ENCODE results near the gene SFTPB. TPM values are rescaled to one million over a fixed set of nuclear protein-coding genes. Genes with fewer than 3 reads are reported as not detected.
"Not testable (repeated sequence)": the region's sequence is repeated elsewhere in the genome, so short reads cannot be mapped to it uniquely, and the experiment has no call there.

SFTPB gene
- total RNA-seq, 1 donor from 2014 or later = not detected

GRCh38 chr2:85665264-85665937 is 2.6 kb downstream of the SFTPB start:
- H3K4me1 Mint-ChIP-seq = peaks cover under 1% of the 10 kb centered on the region
- intact Hi-C loops (cut with micrococcal nuclease) = no loop called here
- no peaks in the 10 kb centered on the region for H3K27me3 Mint-ChIP-seq
- H3K9me3 Mint-ChIP-seq = no peaks in the 10 kb centered on the region
- H3K36me3 Mint-ChIP-seq (ENCODE audit: low read depth) = no peaks in the 10 kb centered on the region
- DNase-seq = no peak
- H3K4me3 Mint-ChIP-seq = no peak overlapping the region
- no peak overlapping the region for H3K27ac Mint-ChIP-seq

GRCh38 chr2:85663594-85664565 is 4.1 kb downstream of the SFTPB start:
- no peaks in the 10 kb centered on the region for H3K27me3 Mint-ChIP-seq
- no peak overlapping the region for H3K27ac Mint-ChIP-seq
- intact Hi-C loops (cut with micrococcal nuclease) = no loop called here
- no peak overlapping the region for H3K4me3 Mint-ChIP-seq
- H3K36me3 Mint-ChIP-seq (ENCODE audit: low read depth) = peaks cover 2% of the 10 kb centered on the region
- no peaks in the 10 kb centered on the region for H3K9me3 Mint-ChIP-seq
- DNase-seq = no peak
- H3K4me1 Mint-ChIP-seq = no peaks in the 10 kb centered on the region

- no peaks in the 10 kb centered on the region for H3K4me1 Mint-ChIP-seq
- intact Hi-C loops (cut with micrococcal nuclease) = no loop called here
- no peak for DNase-seq
- H3K4me3 Mint-ChIP-seq = no peak overlapping the region
- H3K27me3 Mint-ChIP-seq = no peaks in the 10 kb centered on the region
- no peak overlapping the region for H3K27ac Mint-ChIP-seq
- H3K9me3 Mint-ChIP-seq = no peaks in the 10 kb centered on the region
- H3K36me3 Mint-ChIP-seq (ENCODE audit: low read depth) = peaks cover 2% of the 10 kb centered on the region
Measured at GRCh38 chr2:85662899-85663593, 5.0 kb downstream of the SFTPB start.

- Mint-ChIP-seq H3K27me3 (no peaks in the 10 kb centered on the region), H3K9me3 (no peaks in the 10 kb centered on the region), H3K36me3 (ENCODE audit: low read depth) (peaks cover 6% of the 10 kb centered on the region), H3K27ac (no peak overlapping the region), H3K4me1 (no peaks in the 10 kb centered on the region), H3K4me3 (no peak overlapping the region)
- intact Hi-C loops (cut with micrococcal nuclease) = no loop called here
- no peak for DNase-seq
Measured at GRCh38 chr2:85661139-85661858, 6.7 kb downstream of the SFTPB start.

- Mint-ChIP-seq H3K9me3 (no peaks in the 10 kb centered on the region), H3K4me1 (no peaks in the 10 kb centered on the region), H3K36me3 (ENCODE audit: low read depth) (peaks cover 10% of the 10 kb centered on the region), H3K4me3 (no peak overlapping the region), H3K27me3 (no peaks in the 10 kb centered on the region), H3K27ac (no peak overlapping the region)
- DNase-seq = no peak
- intact Hi-C loops (cut with micrococcal nuclease) = no loop called here
Measured at GRCh38 chr2:85660725-85661124, 7.3 kb downstream of the SFTPB start.

GRCh38 chr2:85660301-85660700 is 7.7 kb downstream of the SFTPB start:
- H3K4me1 Mint-ChIP-seq; intact Hi-C loops (cut with micrococcal nuclease); H3K36me3 Mint-ChIP-seq (ENCODE audit: low read depth); DNase-seq; H3K27ac Mint-ChIP-seq; H3K4me3 Mint-ChIP-seq; H3K27me3 Mint-ChIP-seq; H3K9me3 Mint-ChIP-seq: not testable (repeated sequence)

GRCh38 chr2:85659324-85659981 is 8.5 kb downstream of the SFTPB start:
- Mint-ChIP-seq H3K4me1 (no peaks in the 10 kb centered on the region), H3K27ac (no peak overlapping the region), H3K36me3 (ENCODE audit: low read depth) (peaks cover 10% of the 10 kb centered on the region), H3K4me3 (no peak overlapping the region), H3K27me3 (no peaks in the 10 kb centered on the region), H3K9me3 (no peaks in the 10 kb centered on the region)
- intact Hi-C loops (cut with micrococcal nuclease) = no loop called here
- DNase-seq = no peak

- Mint-ChIP-seq H3K36me3 (ENCODE audit: low read depth) (peaks cover 20% of the 10 kb centered on the region), H3K27ac (peak overlapping the region; percentile 13)
- H3K9me3 Mint-ChIP-seq; H3K4me1 Mint-ChIP-seq; intact Hi-C loops (cut with micrococcal nuclease); H3K4me3 Mint-ChIP-seq; H3K27me3 Mint-ChIP-seq; DNase-seq: not testable (repeated sequence)
Measured at GRCh38 chr2:85657399-85657798, 10.6 kb downstream of the SFTPB start.

GRCh38 chr2:85656468-85656867 is 11.5 kb downstream of the SFTPB start:
- Mint-ChIP-seq H3K36me3 (ENCODE audit: low read depth) (peaks cover 24% of the 10 kb centered on the region), H3K27ac (no peak overlapping the region), H3K4me3 (no peak overlapping the region), H3K4me1 (peaks cover 2% of the 10 kb centered on the region), H3K9me3 (no peaks in the 10 kb centered on the region), H3K27me3 (no peaks in the 10 kb centered on the region)
- intact Hi-C loops (cut with micrococcal nuclease) = no loop called here
- DNase-seq = no peak

- no peaks in the 10 kb centered on the region for H3K27me3 Mint-ChIP-seq
- no peak overlapping the region for H3K27ac Mint-ChIP-seq
- H3K9me3 Mint-ChIP-seq = no peaks in the 10 kb centered on the region
- DNase-seq = no peak
- peaks cover 27% of the 10 kb centered on the region for H3K36me3 Mint-ChIP-seq (ENCODE audit: low read depth)
- no peak overlapping the region for H3K4me3 Mint-ChIP-seq
- H3K4me1 Mint-ChIP-seq = peaks cover 2% of the 10 kb centered on the region
- intact Hi-C loops (cut with micrococcal nuclease) = no loop called here
Measured at GRCh38 chr2:85655961-85656417, 12.0 kb downstream of the SFTPB start.

GRCh38 chr2:85653996-85654395 is 14.0 kb downstream of the SFTPB start:
- DNase-seq = no peak
- H3K36me3 Mint-ChIP-seq (ENCODE audit: low read depth) = peaks cover 38% of the 10 kb centered on the region
- no peaks in the 10 kb centered on the region for H3K27me3 Mint-ChIP-seq
- H3K4me3 Mint-ChIP-seq = no peak overlapping the region
- no peak overlapping the region for H3K27ac Mint-ChIP-seq
- peaks cover 2% of the 10 kb centered on the region for H3K4me1 Mint-ChIP-seq
- intact Hi-C loops (cut with micrococcal nuclease) = no loop called here
- H3K9me3 Mint-ChIP-seq = no peaks in the 10 kb centered on the region

- H3K36me3 Mint-ChIP-seq (ENCODE audit: low read depth) = peaks cover 51% of the 10 kb centered on the region
- intact Hi-C loops (cut with micrococcal nuclease) = no loop called here
- H3K4me1 Mint-ChIP-seq = peaks cover 2% of the 10 kb centered on the region
- no peaks in the 10 kb centered on the region for H3K9me3 Mint-ChIP-seq
- H3K27me3 Mint-ChIP-seq = no peaks in the 10 kb centered on the region
- H3K27ac Mint-ChIP-seq = no peak overlapping the region
- DNase-seq = no peak
- H3K4me3 Mint-ChIP-seq = no peak overlapping the region
Measured at GRCh38 chr2:85652056-85652455, 15.9 kb downstream of the SFTPB start.

- intact Hi-C loops (cut with micrococcal nuclease) = no loop called here
- no peak overlapping the region for H3K27ac Mint-ChIP-seq
- H3K27me3 Mint-ChIP-seq = no peaks in the 10 kb centered on the region
- no peak for DNase-seq
- H3K4me1 Mint-ChIP-seq = peaks cover 2% of the 10 kb centered on the region
- no peak overlapping the region for H3K4me3 Mint-ChIP-seq
- peaks cover 56% of the 10 kb centered on the region for H3K36me3 Mint-ChIP-seq (ENCODE audit: low read depth)
- no peaks in the 10 kb centered on the region for H3K9me3 Mint-ChIP-seq
Measured at GRCh38 chr2:85651097-85651496, 16.9 kb downstream of the SFTPB start.

Data from activated CD4-positive, alpha-beta T cell treated with anti-CD3 and anti-CD28 coated beads, Interleukin-2, amount 10 ng/mL, durations not matched to agents 24 days and 14 days (primary cell).